NCI-H1436 treated with DMSO at 0.1 percent for 48 hours (cell line): ENCODE results near the gene AIF1L.

Experiments
- DNase-seq: peaks from one replicate; lab custom pipeline; 2025; lab: John Stamatoyannopoulos, UW

The AIF1L gene

GRCh38 chr9:131096269-131097125 lies at the start of gene AIF1L:
Gene AIF1L, plus strand, starts transcription at chr9:131096531. Its CDS starts 99 bp downstream, at chr9:131096630.
- DNase-seq: no peak

- no peak for DNase-seq
Observed at GRCh38 chr9:131046581-131047202, 49.6 kb upstream of the AIF1L start.

GRCh38 chr9:131048332-131048731 lies 48.0 kb upstream of the AIF1L start:
- no peak for DNase-seq

GRCh38 chr9:131048820-131049219 lies 47.5 kb upstream of the AIF1L start:
- no peak for DNase-seq

- DNase-seq: no peak
Observed at GRCh38 chr9:131049829-131050715, 46.3 kb upstream of the AIF1L start.

GRCh38 chr9:131050831-131051230 lies 45.5 kb upstream of the AIF1L start:
- DNase-seq: no peak

GRCh38 chr9:131051592-131052517 lies 44.5 kb upstream of the AIF1L start:
- DNase-seq: no peak

GRCh38 chr9:131053896-131054295 lies 42.4 kb upstream of the AIF1L start:
- DNase-seq: no peak

GRCh38 chr9:131056781-131057506 lies 39.4 kb upstream of the AIF1L start:
- DNase-seq: no peak

- no peak for DNase-seq
Observed at GRCh38 chr9:131060900-131061630, 35.3 kb upstream of the AIF1L start.

GRCh38 chr9:131062969-131063368 lies 33.4 kb upstream of the AIF1L start:
- no peak for DNase-seq

GRCh38 chr9:131065599-131065998 lies 30.7 kb upstream of the AIF1L start:
- DNase-seq: no peak

- DNase-seq: no peak
Observed at GRCh38 chr9:131067625-131068024, 28.7 kb upstream of the AIF1L start.

- DNase-seq: no peak
Observed at GRCh38 chr9:131068076-131068816, 28.1 kb upstream of the AIF1L start.

- DNase-seq: no peak
Observed at GRCh38 chr9:131069699-131070098, 26.6 kb upstream of the AIF1L start.

GRCh38 chr9:131072107-131072870 lies 24.0 kb upstream of the AIF1L start:
- DNase-seq: no peak

GRCh38 chr9:131072871-131073237 lies 23.5 kb upstream of the AIF1L start:
- no peak for DNase-seq

GRCh38 chr9:131076347-131077195 lies 19.8 kb upstream of the AIF1L start:
- no peak for DNase-seq
